ENCODE measurements around the gene IL20RB. TPM values are rescaled to one million over a fixed set of nuclear protein-coding genes. Genes with fewer than 3 reads are reported as not detected.

The IL20RB gene
- total and polyA plus RNA-seq, 2 of the 4 experiments (the other 2 are of a cell fraction): 0.72 to 0.97 TPM

DNA sequence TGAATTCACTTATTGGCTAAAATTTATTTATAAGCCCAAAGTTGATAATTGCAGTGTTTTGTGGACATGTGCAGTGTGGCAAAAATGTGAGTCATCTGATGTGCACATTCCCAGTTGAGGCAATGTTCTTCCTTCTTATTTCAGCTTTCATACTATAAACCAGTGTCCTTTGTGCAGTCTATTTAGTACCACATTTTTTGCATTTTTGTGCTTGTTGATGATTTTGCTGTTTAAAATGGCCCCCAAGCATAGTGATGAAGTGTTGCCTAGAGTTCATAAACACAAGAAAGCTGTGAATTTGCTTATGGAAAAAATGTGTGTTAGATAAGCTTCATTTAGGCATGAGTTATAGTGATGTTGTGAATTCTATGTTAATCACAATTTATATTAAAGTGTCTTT, 19.4 kb upstream of the IL20RB start:
- Histone ChIP-seq H2BK15ac (ENCODE audit: low read depth, low read length) (no peak overlapping the region), H3K9me3 (ENCODE audit: control insufficient read depth, insufficient read depth, low read length) (no peaks in the 10 kb centered on the region), H4K5ac (ENCODE audit: low read depth, low read length) (no peak overlapping the region), H4K20me1 (ENCODE audit: insufficient read depth, low read length) (peaks cover 10% of the 10 kb centered on the region), H3K18ac (ENCODE audit: low read depth, low read length) (no peak overlapping the region), H2BK120ac (ENCODE audit: low read depth, low read length) (no peak overlapping the region), H2AFZ (replicated peaks; ENCODE audit: low read length, poor library complexity) (no peak overlapping the region), H3K4me3 (ENCODE audit: insufficient read depth, low read depth, low read length) (no peak overlapping the region), H3K23ac (ENCODE audit: low read depth, low read length) (no peak overlapping the region), H3K9ac (ENCODE audit: low read depth, low read length) (no peak overlapping the region), H4K91ac (ENCODE audit: insufficient read depth, low read depth, low read length) (no peak overlapping the region), H2AK5ac (ENCODE audit: low read depth, low read length) (no peak overlapping the region), H3K27ac (ENCODE audit: insufficient read depth, low read length) (no peak overlapping the region; the same call in 1 of the 2 replicates), H4K8ac (ENCODE audit: low read depth in 2 of 2, low read length in 2 of 2) (no peak overlapping the region), H3K27me3 (ENCODE audit: control insufficient read depth, insufficient read depth, low read length) (no peaks in the 10 kb centered on the region), H3K36me3 (ENCODE audit: control insufficient read depth, insufficient read depth, low read length) (peaks cover 1% of the 10 kb centered on the region; the same call in 1 of the 2 replicates), H2BK5ac (ENCODE audit: low read depth, low read length, poor library complexity, severe bottlenecking) (no peak overlapping the region), H3K56ac (ENCODE audit: extremely low read depth, insufficient read depth, low read length) (no peak overlapping the region), H3K14ac (replicated peaks; ENCODE audit: low read depth, low read length) (no peak overlapping the region), H3K4ac (ENCODE audit: low read depth, low read length) (no peak overlapping the region), H3K4me1 (ENCODE audit: control insufficient read depth, insufficient read depth, low read length) (peaks cover 2% of the 10 kb centered on the region), H3K79me1 (ENCODE audit: low read depth in 1 of 2, low read length in 2 of 2) (peaks cover 20 to 61% of the 10 kb centered on the region in 2 experiments), H3K9me1 (ENCODE audit: insufficient read depth, low read length) (peaks cover 3% of the 10 kb centered on the region; the same call in 1 of the 2 replicates), H2AK9ac (replicated peaks; ENCODE audit: low read depth, low read length, poor library complexity) (no peak overlapping the region), H2BK20ac (ENCODE audit: low read depth, low read length) (no peak overlapping the region), H3K4me2 (ENCODE audit: low read depth, low read length) (peak overlapping the region; percentile 39; the same call in 1 of the 2 replicates)
- TF ChIP-seq FOS (IDR thresholded peaks at IDR 0.05; ENCODE audit: low read depth, low read length) (no peak), CHD1 (IDR thresholded peaks at IDR 0.05; ENCODE audit: low read depth, low read length) (no peak), MAFK (IDR thresholded peaks at IDR 0.05; ENCODE audit: low read depth, low read length) (no peak), NFE2L2 (IDR thresholded peaks at IDR 0.05; ENCODE audit: low read depth, low read length) (no peak), CEBPB (IDR thresholded peaks at IDR 0.05; ENCODE audit: low read depth, low read length) (peak; percentile 49; the same call in 1 of the 2 replicates), SMC3 (IDR thresholded peaks at IDR 0.05; ENCODE audit: low read depth, low read length) (no peak), BHLHE40 (IDR thresholded peaks at IDR 0.05; ENCODE audit: low read depth, low read length) (0 out of 2 replicates have a peak, but pooled peaks have one; percentile 38), RFX5 (IDR thresholded peaks at IDR 0.05; ENCODE audit: low read depth, low read length) (no peak)
- TF ChIP-seq, protein P1, sequence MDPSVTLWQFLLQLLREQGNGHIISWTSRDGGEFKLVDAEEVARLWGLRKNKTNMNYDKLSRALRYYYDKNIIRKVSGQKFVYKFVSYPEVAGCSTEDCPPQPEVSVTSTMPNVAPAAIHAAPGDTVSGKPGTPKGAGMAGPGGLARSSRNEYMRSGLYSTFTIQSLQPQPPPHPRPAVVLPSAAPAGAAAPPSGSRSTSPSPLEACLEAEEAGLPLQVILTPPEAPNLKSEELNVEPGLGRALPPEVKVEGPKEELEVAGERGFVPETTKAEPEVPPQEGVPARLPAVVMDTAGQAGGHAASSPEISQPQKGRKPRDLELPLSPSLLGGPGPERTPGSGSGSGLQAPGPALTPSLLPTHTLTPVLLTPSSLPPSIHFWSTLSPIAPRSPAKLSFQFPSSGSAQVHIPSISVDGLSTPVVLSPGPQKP (IDR thresholded peaks at IDR 0.05; ENCODE audit: borderline replicate concordance, low read depth, low read length): no peak
- POLR2A ChIA-PET (ENCODE audit: unreplicated experiment): no interaction called here
- ATAC-seq (ENCODE audit: low read depth) (peak; percentile 76), DNase-seq (peak; percentile 65)
- dilution Hi-C loops (cut with HindIII; ENCODE audit: low sequenced_read_pairs, unreplicated experiment): no loop called here
- intact Hi-C loops (cut with micrococcal nuclease): no loop called here
- BruUV-seq (replicated peaks): no TSS peak
- in situ Hi-C loops (cut with MboI; ENCODE audit: low sequenced_read_pairs): no loop called here
- CTCF ChIA-PET: interaction anchor here (1.2 kb wide), 1 partner anchor 27 kb away, joined by 6 read pairs; no protein-coding TSS in a partner anchor

Measured in IMR-90 (cell line).